Measurements from ENCODE around the gene CARD8.
"Not testable (repeated sequence)": the region's sequence is repeated elsewhere in the genome, so short reads cannot be mapped to it uniquely, and the experiment has no call there.

Gene CARD8

DNA sequence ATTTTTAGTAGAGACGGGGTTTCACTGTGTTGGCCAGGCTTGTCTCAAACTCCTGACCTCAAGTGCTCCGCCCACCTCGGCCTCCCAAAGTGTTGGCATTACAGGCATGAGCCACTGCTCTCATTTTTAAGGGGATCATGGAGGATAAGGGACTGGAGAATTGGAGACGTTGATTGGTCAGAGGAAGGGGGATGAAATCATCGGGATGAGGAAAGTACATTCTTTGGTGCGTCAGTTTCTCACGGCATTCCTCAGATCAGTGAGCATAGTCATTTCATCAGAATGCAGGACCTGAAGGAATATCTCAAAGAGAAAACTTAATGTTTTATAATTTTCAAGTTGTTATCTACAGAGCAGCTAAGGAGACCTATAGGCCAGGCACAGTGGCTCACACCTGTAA is 28.2 kb upstream of the CARD8 start:
- DNase-seq (ENCODE audit: low spot score) = no peak
- TF ChIP-seq, protein P1, sequence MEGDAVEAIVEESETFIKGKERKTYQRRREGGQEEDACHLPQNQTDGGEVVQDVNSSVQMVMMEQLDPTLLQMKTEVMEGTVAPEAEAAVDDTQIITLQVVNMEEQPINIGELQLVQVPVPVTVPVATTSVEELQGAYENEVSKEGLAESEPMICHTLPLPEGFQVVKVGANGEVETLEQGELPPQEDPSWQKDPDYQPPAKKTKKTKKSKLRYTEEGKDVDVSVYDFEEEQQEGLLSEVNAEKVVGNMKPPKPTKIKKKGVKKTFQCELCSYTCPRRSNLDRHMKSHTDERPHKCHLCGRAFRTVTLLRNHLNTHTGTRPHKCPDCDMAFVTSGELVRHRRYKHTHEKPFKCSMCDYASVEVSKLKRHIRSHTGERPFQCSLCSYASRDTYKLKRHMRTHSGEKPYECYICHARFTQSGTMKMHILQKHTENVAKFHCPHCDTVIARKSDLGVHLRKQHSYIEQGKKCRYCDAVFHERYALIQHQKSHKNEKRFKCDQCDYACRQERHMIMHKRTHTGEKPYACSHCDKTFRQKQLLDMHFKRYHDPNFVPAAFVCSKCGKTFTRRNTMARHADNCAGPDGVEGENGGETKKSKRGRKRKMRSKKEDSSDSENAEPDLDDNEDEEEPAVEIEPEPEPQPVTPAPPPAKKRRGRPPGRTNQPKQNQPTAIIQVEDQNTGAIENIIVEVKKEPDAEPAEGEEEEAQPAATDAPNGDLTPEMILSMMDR (IDR thresholded peaks at IDR 0.05; ENCODE audit: extremely low read depth, missing control alignments) = no peak

DNA sequence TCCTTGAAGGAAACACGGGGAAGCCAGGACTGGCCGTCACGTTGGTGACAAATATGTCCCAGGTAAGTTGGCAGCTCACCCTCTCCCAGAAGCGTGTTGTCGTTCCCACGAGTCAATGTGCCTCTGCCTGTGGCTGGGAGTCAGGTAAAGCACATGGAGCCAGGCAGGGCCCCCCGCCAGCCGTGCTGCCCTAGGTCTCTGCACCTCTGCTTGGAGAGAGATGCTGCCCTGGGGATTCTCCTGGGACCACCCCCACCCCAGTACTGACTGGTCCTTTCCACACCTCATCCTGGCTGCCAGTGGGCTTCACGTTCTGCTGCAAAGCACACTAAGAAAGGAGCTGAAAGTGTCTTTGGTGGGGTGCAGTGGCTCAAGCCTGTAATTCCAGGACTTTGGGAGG is 24.0 kb upstream of the CARD8 start:
- TF ChIP-seq, protein P1 (IDR thresholded peaks at IDR 0.05; ENCODE audit: extremely low read depth, missing control alignments) = no peak
- no peak for DNase-seq (ENCODE audit: low spot score)

DNA sequence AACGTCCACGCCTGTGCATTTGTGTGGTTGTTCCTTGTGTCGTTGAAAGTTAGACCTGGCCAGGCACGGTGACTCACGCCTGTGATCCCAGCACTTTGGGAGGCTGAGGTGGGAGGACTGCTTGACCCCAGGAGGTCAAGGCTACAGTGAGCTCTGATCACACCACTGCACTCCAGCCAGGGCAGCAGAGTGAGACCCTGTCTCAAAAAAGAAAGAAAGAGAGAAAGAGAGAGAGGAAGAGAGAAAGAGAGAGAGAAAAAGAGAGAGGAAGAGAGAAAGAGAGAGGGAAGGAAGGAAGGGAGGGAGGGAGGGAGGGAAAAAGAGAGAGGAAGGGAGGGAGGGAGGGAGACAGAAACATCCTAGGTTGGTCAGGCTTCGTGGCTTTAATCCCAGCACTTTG is 19.2 kb upstream of the CARD8 start:
- DNase-seq (ENCODE audit: low spot score) = no peak
- TF ChIP-seq, protein P1 (IDR thresholded peaks at IDR 0.05; ENCODE audit: extremely low read depth, missing control alignments) = no peak

DNA sequence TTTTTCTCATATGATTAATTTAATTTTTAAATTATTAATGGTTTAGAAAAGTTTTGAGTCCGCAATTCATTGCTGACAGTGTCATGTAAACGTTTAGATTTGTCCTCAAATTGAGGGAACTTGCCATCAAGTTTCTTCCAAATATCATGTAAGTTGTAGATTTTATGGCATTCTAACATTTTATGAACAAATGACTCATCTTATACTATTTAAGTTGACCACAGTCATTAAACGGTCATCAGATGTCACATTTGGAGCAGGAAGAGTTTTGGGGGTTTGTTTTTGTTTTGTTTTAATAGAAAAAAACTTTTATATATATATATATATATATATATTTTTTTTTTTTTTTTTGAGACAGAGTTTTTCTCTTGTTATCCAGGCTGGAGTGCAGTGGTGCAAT is 18.5 kb upstream of the CARD8 start:
- DNase-seq (ENCODE audit: low spot score) = no peak
- TF ChIP-seq, protein P1 (IDR thresholded peaks at IDR 0.05; ENCODE audit: extremely low read depth, missing control alignments) = no peak

DNA sequence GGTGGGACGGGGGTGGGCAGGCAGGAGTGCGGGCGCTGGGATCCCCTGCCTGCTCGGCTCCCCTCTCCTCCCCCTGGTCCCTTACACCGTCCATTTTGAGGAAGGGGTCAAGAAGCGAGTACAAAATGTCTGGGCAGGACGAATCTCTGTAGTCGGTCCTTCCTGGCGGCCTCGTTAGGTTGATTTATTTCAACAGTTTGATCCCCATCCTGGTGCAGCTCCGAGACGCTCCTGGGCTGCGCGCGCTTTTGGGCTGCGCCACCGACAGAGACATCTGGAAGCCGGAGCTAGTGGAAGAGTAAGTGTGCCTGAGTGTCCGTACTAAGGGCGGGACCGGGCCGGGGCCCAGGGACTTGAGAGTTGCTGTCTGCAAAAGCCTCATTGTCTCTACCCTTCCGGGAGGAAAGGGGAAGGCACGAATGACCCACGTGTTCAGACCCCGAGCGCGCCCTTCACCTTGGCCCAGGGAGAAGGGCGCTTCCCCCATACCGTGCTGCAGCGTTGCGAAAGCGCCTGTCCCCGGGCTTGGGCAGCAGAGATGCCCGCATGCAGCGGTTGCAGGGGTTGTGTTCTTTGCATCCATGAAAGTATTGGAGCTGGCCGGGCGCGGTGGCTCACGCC is 15.9 kb upstream of the CARD8 start:
- peak; percentile 68 for DNase-seq (ENCODE audit: low spot score)
- TF ChIP-seq, protein P1 (IDR thresholded peaks at IDR 0.05; ENCODE audit: extremely low read depth, missing control alignments) = no peak

DNA sequence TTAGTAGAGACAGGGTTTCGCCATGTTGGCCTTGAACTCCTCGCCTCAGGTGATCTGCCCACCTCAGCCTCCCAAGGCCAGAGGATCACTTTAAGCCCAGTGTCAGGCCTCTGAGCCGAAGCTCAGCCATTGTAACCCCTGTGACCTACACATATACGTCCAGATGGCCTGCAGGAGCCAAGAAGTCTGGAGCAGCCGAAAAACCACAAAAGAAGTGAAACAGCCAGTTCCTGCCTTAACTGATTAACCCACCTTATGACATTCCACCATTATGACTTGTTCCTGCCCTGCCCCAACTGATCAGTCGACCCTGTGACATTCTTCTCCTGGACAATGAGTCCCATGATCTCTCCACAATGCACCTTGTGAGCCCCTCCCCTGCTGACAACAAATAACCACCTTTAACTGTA is 13.9 kb upstream of the CARD8 start:
- not testable (repeated sequence) for DNase-seq (ENCODE audit: low spot score)

DNA sequence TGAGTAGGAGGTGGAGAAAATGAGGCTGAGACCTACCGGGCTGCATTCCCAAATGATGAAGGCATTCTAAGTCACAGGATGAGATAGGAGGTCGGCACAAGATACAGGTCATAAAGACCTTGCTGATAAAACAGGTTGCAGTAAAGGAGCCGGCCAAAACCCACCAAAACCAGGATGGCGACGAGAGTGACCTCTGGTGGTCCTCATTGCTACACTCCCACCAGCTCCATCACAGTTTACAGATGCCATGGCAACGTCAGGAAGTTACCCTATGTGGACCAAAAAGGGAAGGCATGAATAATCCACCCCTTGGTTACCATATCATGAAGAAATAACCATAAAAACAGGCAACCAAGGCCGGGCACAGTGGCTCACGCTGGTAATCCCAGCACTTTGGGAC is 9.6 kb upstream of the CARD8 start:
- not testable (repeated sequence) for DNase-seq (ENCODE audit: low spot score)

DNA sequence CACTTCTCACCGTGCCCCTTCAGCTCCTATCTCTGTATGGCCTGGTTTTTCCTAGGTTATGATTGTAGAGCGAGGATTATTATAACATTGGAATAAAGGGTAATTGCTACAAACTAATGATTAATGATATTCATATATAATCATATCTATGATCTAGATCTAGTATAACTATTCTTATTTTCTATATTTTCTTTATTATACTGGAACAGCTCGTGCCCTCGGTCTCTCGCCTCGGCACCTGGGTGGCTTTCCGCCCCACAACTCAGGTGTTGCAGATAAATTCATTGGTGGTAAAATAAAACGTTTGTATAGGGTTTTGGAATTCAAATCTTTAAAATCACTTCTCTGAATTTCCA is 4.6 kb upstream of the CARD8 start:
- DNase-seq (ENCODE audit: low spot score) = not testable (repeated sequence)

DNA sequence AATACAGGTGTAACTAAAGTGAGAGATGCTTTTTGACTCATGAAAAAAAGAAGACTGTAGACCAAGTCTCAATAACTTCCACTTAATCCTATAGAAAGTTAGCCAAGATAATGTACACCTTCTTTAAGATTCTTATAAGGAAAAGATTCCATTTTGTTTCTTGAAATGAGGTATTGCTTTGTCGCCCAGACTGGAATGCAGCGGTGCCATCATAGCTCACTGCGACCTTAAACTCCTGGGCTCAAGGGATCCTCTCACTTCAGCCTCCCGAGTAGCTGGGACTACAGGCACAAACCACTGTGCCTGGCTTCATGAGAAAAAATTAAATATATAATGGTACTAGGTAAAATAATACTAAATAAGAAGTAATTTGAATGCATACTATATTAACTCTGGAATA is 3.3 kb upstream of the CARD8 start:
- DNase-seq (ENCODE audit: low spot score) = not testable (repeated sequence)

DNA sequence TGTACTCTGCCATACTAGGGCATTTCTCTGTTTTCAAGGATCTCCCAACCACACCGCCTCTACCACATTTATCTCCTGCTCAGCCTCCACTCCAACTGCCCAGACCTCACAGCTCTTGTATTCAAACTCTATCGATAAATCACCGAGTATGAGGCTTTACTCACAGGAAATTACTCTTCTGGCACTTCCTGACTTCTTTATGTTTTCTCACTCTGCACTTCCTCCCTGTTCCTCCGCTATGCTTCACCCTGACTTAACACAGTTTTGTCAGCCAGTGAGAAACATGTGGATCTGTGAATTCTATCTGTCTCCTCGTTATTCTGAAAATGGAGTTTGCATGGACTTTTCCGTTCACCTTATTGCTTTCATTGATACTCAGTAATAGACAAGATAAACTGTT is 2.6 kb upstream of the CARD8 start:
- DNase-seq (ENCODE audit: low spot score) = no peak
- TF ChIP-seq, protein P1 (IDR thresholded peaks at IDR 0.05; ENCODE audit: extremely low read depth, missing control alignments) = no peak

Data from GM20000 (cell line).